ENCODE data around the gene PRLR.

The PRLR gene

DNA sequence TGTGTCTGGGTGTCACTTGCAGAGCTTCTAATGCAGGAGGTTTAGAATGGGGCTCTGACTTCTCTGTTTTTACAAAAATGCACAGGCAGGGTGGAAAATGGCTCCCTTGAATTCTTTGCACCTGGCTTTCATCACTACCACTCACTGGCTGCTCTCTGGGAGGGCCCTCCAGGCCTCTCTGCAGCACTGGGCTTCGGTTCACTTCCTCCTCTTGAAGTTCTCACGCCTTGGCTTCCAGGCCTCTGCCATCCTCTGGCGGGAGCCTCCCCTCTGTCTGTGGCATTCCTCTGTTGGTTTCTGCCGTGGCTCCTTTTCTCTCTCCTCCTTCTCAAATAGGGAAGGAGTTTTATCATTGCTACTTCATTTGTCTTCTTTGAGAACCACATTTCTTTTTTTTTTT, 2.8 kb upstream of the PRLR start:
- DNase-seq, result no peak

DNA sequence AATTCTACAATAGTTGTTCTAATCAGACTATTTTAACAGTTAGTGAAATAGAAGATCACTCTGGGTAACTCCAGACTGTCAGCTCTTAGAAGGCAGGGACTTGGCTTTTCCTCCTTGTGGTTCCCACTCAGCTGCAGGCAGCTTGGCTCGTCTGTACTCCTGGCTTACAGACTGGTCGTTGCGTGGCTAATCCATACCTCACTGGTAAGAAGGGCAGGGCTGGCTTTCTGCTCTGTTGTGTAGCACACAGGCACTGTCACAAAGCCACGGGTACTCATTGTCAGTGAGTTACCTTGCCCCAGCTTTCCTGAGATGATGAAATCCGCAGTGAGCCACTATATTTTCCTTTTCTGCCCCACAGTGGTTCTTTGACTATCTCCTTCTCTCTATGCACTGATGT, 1.8 kb upstream of the PRLR start:
- DNase-seq, result no peak

DNA sequence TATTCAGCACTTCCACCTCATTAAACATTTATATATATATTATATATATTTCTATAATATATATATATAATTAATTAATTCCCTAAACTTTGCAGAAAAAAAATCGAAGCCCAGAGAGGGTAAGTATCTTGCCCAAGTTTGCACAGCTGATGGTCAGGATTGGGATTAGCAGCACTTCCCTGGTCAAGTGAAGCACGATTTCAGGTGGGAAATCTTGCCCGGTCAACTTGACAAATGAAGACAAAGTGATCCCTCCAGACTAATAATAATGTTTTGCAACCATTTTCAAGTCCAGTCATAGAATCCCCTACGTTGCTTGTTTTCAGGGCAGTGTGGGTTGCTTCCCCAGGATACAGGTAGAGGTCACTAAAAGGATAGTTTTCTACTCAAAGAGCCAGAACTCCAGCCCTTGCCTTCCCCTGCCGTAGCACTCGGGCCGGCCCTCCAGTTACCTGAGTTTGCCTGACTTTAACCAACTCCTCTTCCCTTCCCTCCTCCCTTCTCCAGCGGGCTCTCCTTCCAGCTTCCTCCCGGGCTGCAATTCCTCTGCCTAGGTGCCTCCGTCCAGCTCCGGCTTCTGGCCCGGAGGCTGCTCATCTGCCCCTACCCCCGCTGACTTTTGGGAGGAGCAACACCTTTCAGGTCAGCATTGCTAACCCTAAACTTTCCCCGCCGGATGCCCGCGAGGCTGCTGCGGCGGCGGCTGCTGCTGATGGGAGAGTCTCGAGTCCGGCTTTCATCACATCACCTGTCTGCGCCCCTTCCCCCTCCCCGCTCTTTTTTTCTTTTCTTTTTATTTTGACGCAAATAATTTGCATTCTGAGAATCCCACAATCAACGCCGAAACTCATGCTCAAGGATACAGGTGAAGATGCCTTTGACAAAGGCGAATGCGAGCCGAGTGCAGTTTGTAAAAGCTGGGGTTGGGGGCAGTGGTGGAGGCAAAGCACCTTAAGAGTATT, 930 bp downstream of the PRLR start:
- DNase-seq, result peak; percentile 22 to 25

DNA sequence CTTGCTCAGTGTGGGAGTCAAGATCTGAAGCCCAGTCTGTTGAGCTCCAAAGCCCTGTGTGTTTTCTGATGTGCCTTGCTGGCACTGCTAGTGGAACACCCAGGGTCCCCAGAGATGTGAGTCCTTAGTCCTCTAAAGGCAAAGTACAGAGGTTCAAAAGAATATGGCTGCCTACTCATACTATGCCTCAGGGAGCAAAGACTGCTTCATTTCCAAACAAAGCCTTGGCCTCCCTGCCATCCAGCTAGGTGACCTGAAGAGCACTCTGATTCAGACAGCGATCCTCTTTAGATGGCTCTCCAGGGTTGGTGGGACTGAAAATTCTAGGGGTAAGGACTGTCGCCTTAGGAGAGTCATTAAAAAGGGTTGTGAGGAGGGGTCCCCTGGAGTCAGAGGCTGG, 2.0 kb downstream of the PRLR start:
- DNase-seq, result no peak

DNA sequence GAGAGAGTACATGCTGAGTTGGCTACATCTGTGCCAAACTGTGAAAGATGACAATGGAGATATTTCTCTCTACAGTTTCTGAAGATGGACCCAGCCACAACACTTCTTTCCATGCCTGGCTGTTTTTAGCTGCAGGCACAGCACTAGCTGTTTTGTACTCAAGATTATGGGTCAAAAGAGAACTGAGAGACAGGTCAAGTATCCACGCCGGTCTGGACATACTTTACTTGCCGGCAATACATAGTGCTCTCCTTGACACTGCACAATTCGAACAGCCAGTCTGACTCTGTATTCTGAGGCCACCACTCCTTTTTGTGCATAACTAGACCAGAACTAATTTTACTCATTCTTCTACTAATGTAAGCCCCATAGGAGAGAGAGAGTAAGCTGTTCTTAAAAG, 2.6 kb downstream of the PRLR start:
- no peak for DNase-seq

DNA sequence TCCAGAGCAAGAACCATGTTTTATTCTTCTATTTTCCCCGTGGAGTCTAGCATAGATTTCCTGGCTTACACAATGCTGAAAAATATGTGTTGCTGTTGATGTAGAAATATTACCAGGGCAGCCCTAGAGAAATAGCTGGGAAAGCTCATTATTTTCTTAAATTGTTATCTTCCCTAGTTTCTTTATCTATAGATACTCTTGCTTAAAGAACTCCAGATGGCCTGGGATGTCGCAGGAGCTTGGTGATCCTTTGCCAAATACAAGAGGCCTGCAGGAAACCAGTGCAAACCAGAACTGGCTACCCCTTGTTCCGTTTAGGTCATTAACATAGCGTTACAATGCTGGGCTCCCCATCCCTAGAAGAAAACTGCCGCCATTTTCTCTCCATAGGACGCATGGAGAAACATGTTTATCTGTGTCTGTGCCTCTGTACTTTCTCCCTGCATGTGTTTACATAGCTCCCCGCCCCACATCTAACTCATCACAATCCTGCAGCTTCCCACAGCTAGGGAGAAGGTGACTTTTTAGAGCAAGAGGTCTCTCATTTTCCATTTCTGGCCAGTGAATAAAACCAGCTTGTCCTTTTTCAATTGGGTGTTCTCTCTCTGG, 6.4 kb downstream of the PRLR start:
- DNase-seq, result no peak

DNA sequence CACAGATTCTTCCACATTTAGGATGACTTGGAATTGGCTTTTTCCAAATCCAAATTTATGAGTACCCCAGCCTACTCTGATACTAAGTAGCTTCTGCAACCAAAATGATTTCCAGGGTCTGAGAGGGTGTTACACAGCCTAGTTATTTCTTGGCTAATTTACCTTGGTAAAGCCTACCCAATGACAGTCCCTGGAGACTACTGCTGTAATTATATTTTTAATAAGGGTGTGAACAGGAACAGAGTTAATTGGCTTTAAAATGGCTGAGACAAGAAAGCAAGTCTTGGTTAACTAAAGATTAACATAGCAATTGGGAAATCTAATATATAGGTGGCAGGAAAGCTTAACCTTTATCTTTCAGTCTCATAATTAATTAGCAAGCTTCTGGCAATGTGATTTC, 9.3 kb downstream of the PRLR start:
- no peak for DNase-seq

DNA sequence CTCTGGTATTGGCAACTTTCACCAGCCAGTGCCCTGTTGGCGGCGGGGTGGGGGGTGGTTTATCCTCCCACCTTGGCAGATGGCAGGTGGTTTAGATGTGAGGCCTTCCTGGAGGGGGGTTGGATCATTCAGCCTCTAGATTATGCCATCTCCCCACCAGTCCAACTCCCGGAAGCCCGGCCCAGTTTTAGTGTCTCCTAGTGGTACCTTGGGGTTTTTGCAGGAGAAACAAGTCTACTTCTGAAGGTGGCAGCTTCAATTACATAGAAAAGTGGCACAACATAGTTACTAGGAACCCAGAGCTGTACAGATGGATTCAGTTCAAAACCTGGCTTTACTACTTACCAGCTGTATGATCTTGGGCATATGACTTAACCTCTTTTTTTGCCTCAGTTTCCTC, 11.3 kb downstream of the PRLR start:
- no peak for DNase-seq

DNA sequence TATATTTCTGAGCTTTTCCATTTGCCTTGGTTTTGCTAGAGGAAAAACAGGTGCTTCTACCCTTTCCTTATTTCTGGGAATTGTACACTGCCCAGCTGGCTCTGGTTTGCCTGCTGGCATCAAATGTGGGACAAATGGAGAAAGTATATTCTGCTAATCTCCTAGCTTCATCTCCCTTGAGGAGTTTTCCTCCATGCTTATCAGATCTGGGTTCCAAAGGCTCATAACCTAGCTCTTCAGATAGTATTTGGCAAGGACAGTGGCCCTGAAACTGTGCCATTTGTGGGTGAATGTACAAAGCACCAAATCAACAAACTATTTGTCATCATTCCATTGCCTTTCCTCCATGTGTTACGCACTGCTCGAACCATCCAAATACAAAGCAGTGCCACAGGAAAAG, 16.2 kb downstream of the PRLR start:
- no peak for DNase-seq

DNA sequence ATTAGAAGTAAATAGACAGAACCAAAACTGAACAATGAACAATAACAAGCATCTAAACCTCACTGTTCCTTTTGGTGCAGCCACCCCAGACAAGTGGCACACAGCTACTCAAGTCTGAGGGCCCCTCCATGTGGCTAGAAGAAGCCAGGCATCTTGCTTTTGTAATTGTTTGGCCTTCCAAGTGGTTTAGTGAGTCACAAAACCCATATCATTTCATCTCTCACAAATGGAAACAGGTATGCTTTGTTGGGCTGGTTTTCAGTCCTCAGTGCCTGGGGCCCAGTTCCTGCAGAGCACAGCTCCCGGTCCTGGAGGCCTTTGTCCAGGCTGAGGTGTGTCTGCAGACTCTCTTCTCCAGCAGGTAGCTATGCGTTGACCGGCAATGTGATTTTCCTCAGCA, 16.7 kb downstream of the PRLR start:
- peak in 1 of 2 experiments; percentile 17 for DNase-seq

DNA sequence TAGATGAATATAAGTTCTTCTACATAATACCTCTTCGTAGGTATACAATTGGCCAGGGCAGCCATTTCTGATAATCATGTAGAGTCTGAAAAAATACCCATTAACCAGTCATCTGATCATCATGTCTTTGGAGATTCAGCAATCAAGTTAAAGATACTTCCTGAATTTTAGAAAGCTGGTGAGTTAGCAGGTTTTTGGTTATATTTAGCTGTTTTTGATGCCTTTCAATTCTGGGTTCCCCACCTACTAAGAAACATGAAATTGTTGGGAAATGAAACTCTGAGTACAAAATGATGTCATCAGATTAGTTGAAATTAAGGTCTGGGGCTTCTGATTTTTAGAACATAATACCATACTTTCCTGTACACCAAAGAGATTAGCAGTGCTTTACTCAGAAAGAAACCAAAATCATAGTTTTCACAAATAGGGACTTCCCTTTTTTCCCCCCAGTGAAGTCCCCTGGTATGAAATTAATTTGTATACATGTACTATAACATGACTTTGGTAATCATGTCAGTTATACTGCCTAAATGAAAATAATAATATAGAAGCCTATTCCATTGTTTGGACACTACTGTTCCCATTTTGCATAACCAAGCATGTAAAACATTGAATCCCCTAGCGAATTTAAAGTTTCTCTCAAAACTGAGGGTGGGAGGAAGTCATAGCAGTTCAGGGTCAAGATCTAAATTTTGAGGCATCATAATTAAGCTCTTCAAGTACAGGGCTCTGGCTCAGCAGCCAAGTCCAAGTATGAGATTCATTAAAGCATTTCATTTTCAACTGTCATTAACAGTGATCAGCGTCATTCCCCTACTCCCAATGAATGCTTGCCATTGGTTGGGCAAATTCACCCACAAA, 17.9 kb downstream of the PRLR start:
- no peak for DNase-seq

DNA sequence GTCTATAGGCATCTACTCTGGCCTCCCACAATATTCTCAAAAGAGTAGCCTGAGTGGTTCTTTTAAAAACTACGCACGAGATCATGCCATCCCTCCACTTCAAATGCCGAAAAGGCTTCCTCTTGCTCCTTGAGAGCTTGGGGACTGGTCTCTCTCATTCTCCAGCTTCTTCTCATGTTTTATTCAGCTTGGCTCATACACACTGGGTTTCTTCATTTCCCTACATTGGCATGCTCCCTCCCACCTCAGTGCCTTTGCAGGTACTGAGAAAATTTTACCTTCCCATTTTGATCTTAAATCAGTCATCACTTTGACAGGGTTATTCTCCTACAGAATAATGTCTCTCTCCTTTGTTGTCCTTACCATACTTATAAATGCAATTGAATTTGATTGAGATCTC, 20.4 kb downstream of the PRLR start:
- no peak for DNase-seq

DNA sequence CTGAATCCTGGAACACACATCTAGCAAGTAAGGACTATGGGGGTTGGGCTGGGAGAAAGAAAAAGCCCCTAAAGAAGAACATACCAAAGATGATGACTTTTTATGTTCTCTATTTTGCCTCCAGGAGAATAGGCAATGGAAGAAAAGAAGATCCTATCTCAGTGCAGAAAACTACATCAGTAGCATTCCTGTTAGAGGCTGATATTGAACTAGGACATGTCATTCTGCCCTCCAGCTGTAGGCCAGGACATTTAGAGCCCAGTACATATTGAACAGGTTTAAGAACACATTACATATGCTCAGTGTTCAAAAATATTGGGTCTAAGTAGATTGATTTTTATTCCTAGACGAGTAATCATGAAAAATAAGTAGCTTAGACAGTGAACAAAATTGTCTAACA, 24.7 kb downstream of the PRLR start:
- no peak for DNase-seq

DNA sequence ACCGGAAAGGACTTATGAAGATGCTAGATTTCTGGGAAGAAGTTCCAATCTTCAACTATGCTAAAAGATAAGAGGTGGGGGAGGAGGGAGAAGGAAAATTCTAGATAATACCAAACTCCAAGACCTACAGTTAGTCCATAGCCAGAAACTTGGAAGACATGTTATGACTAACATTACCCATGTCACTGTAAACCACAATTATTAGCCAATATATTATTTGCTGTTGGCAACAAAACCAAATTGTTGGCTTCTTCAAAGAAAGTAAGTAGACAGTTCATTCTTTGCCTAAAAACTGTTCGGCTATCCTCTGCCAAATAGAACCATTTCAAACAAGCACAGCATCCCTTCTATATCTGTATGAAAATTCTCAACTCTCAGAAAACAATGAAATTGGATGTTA, 25.1 kb downstream of the PRLR start:
- DNase-seq, result no peak

DNA sequence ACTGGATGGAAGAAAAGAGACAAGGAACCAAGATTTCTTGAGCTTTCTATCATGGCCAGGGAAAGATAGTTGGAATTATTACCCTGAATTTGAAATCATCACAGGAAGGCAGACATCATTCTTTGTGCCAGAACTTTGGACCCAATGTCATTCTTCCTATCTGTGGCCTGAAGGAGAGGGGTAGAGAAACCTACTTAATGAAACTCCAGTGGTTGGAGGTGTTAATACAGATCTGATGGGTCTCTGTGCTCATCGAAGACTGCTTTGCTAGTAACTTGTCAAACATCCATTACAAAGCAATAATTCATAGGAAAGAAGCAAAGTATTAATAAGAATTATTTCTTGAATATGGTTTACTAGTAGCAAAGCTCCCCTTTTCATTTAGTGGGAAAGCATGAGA, 26.9 kb downstream of the PRLR start:
- DNase-seq, result no peak

DNA sequence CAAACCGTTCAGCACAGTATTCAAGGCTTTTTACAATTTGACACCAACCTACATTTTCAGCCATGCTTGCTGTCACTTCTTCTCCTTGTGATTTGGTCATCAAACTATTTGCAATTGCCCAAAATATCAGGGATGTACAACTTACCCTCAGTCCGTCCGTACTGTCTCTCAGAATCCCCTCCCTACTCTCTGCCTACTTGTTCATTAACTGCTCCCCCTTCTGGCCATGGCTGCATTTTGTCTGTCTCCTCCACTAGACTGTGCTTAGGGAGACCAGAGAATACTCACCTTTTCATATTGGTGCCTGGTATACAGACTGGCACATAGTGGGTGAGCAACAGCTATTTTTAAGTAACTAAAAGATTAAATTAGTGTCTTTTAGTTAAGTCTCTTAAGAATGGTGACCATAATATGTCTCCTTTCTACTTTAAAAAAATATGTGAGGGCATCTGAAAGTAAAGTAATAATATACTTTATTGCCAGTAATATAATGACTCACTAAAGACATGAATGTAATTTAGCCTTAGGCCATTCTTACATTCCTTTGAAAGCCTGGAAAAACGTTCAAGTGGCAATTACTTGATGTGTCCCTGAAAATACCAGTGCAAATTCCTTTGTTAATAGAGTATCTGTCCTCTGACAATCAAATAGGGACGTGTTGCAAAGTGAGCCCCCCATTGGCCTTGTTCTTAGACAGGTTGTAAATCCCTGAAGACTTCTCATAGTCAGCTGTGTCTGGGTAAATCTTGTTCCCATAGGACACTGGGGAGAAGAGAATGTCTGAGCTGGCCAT, 27.8 kb downstream of the PRLR start:
- DNase-seq, result peak; percentile 48 to 56

DNA sequence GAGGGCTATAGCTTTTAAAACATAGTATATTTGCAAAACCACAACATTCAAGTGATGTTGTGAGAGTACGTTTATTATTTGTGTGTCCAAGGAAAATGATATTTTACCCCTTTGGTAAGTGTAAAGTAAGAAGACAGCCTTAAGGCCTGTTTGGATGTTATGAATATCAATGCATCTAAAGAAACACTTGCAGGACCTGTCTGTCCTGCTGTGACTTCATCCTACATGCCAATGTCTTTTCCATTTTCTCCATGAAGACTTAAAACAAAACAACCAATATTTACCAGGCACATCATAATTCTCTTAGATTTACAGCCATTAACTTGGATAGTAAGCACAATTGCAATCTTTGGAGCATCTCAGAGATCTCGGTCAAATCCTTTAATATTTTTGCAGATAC, 29.0 kb downstream of the PRLR start:
- DNase-seq, result no peak

DNA sequence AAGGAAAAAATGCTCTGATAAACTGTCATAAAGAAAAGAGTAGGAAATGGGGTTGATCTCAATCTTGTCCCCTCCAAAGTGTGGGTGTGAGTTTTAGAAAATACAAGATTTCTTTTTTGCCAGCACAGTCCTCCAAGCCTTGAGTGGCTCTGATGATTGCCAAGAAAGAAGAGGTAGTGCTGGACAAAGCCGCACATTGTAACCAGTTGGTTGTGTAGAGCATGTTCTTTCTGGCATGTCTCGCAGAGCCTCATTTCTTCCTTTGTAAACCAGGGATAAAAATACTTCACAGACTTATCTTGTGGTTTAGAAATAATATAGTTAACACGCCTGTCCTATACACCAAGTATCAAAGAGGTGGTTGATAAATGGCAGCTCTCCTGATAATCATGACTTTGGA, 30.4 kb downstream of the PRLR start:
- DNase-seq, result no peak

DNA sequence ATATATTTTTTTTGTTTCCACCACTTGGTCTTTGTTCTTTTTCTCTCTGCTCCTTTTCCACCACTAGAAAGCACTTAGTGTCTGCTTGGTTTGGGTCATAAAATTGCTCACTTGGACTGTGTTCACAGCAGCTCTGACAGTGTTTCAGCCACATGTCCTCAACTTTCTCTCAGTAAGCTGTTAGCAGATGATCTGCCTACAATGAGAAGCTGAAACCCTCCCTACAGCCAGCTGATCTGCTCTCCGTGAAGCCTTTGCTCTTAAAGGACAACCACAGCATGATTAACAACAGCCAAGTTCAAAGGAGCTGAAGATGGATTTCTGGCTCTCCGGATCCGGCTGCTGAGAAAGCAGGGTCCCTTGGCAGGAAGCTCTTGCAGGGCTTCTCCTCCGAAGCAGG, 31.6 kb downstream of the PRLR start:
- DNase-seq, result no peak

DNA sequence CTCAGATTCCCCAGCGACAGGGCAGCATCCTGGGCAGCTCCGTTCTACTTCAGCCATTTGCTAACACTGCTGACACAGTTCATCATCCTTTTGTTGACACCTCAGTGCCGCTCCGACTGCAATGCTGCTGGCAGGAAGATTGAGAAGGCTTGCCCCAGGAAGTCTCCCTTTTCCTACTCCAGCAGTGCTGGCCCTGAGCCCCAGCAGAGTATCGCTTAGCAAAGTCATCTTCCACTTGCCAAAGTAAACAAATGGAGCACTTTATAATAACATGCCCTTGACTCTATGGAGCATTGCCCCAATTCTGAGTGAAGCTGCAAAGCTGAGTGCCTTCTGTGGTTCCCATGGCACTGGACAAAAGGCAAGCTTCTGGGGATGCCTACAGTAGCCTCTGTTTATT, 32.2 kb downstream of the PRLR start:
- DNase-seq, result no peak

DNA sequence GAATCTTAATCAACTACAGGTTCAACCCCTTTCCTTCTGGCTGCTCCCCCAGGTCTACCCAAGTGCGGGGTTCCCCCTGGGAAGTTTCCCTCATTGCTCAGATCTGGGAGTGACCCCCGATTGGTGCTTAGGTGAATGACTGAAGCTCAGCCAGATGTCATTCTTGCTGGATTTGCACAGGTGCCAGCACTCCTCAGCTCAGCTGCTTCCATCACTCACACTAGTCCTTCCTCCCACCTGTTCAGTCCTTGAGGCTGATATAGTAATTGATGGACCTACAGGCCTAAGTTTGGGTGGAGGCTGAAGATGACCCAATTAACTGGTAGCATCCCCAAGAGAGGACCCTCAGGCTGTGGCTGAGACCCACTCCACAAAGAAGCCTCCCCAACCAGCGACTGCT, 32.9 kb downstream of the PRLR start:
- no peak for DNase-seq

DNA sequence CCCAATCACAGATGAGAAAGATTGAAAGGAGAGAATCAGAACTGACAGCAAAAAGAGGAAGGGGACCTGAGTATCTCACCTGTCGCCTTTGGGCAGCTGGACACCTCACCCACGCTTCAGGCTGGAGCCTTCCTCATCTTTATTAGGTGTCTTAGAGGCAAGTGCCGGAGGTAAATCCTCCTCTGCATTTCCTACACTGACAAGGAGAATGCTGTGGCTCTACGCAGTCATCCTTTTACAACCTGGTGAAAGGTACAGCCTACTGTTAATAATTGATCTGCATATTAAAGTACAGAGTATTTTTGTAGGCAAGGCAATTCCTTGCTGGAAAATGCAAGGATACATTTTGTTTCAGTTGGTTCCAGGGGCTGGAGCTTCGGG, 34.8 kb downstream of the PRLR start:
- DNase-seq, result no peak
